Measurements from ENCODE around the gene FRAS1.

The FRAS1 gene

DNA sequence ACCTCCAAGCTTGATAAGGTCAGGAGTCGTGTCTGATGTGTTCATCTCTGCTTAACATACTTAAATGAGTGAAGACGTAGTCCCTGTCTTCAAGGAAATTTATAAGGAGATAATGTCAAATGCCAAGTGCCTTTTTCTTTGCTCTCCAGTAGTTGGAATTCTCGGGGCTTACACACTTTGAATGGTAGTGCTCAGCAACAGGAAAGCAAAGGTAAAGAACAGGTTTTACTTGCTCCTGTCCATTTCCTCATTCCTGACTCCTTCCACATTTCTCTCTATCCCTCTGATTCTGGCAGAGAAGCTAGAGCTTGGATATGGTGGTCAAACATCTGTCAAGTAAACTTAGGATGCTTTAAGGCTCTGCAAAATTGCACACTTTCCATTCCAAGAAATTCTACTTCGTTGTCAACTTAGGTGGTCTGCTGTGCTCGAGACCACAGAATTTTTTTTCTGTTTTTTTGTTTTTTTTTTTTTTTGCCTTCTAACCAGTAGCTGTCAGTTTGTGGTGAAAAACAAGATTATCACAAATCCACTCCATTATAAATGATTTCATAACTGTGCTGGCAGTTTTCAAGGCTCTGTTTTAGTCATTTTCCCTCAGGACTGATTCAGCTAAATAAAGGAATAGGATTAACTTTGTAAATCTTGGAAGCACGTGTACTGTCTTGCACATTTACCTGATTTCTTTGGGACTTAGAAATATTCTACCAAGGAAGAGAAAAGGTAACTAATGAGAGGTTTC lies 313.7 kb downstream of the FRAS1 start:
- Mint-ChIP-seq H3K36me3 (no peaks in the 10 kb centered on the region), H3K27ac (no peak overlapping the region), H3K4me3 (no peak overlapping the region), H3K9me3 (no peaks in the 10 kb centered on the region), H3K27me3 (peaks cover 2% of the 10 kb centered on the region), H3K4me1 (no peaks in the 10 kb centered on the region)
- ATAC-seq (ENCODE audit: low read depth): no peak
- no peak for DNase-seq (ENCODE audit: low spot score in 2 of 2)

DNA sequence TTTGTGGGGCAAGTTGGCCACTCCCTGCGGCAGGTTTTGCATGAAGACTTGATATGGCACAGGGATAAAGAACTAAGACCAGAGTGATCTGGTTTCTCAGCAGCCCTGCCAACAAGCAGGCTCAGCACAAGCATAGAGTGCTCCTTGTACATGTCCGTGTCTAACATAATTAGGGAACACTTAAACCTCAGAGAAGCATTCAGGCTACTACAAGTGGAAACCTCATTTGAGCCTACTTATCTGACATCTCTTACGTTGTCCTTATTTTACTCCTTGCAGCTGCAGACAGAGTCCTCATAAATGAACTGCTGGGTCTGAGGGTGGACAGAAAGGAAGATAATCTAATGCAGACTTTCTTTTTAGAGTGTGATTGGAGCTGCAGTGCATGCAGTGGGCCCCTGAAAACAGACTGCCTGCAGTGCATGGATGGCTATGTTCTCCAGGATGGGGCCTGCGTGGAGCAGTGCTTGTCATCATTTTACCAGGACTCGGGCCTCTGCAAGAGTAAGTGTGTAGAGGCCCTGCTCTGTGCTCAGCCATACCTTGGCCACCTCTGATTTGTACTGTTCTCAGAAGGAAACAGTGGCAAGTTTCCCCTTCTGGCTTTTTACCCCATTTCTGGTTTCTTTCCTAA lies 315.3 kb downstream of the FRAS1 start:
- peaks cover 2% of the 10 kb centered on the region for H3K27me3 Mint-ChIP-seq
- no peak overlapping the region for H3K4me3 Mint-ChIP-seq
- no peaks in the 10 kb centered on the region for H3K4me1 Mint-ChIP-seq
- H3K36me3 Mint-ChIP-seq: no peaks in the 10 kb centered on the region
- no peak for DNase-seq (ENCODE audit: low spot score in 2 of 2)
- H3K9me3 Mint-ChIP-seq: no peaks in the 10 kb centered on the region
- no peak overlapping the region for H3K27ac Mint-ChIP-seq
- no peak for ATAC-seq (ENCODE audit: low read depth)

DNA sequence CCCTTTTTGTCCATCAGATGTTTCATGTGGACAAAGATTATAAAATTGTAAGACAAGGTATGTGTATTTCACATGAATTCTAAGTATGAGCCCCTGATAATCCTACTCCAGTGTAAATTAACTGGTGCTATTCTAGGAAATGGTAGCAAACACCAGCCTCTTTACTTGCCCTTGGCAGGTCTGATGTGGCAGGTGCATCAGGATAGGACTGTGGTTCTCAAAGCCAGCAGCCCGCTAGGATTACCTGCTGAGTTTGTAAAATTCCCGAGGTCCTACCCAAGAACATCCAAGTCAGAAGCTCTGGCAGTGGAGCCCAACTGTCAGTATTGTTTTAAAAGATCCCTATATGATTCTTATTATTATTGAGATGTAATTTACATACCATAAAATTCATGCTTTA lies 320.4 kb downstream of the FRAS1 start:
- H3K4me1 Mint-ChIP-seq: peaks cover 3% of the 10 kb centered on the region
- ATAC-seq (ENCODE audit: low read depth): no peak

DNA sequence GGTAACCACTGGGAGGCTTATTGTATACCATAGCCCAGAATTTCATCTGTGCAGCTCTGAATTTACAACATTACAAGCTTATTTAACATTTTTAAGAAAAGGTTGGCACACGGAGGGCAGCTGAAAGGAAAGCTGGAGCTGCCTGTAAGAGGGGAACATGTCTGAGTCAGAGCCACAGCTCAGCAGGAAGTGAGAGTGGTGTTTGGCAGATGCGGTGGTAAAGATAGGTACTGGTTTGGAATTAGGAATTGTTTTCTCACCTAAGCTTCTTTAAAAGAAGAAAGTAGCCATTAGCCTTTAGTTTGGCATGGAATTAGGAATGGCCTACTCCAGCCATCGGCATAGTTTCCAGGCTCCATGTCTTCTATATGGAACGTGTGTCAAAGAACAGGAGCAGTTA lies 321.9 kb downstream of the FRAS1 start:
- ATAC-seq (ENCODE audit: low read depth): no peak

More for the DNA sequence above, 320.4 kb downstream of the FRAS1 start:
- Mint-ChIP-seq H3K4me3 (no peak overlapping the region), H3K36me3 (no peaks in the 10 kb centered on the region), H3K27ac (no peak overlapping the region), H3K9me3 (no peaks in the 10 kb centered on the region), H3K27me3 (peaks cover 1% of the 10 kb centered on the region)
- DNase-seq (ENCODE audit: low spot score in 2 of 2): no peak

GRCh38 chr4:78379991-78380729 lies 323.0 kb downstream of the FRAS1 start:
- Mint-ChIP-seq H3K27ac (no peak overlapping the region), H3K4me1 (peaks cover 7% of the 10 kb centered on the region), H3K27me3 (peaks cover 7% of the 10 kb centered on the region), H3K9me3 (no peaks in the 10 kb centered on the region), H3K4me3 (no peak overlapping the region), H3K36me3 (no peaks in the 10 kb centered on the region)
- ATAC-seq (ENCODE audit: low read depth) (no peak), DNase-seq (ENCODE audit: low spot score in 2 of 2) (no peak)

More for the DNA sequence above, 321.9 kb downstream of the FRAS1 start:
- DNase-seq (ENCODE audit: low spot score in 2 of 2): no peak
- Mint-ChIP-seq H3K27me3 (peaks cover 4% of the 10 kb centered on the region), H3K4me1 (peaks cover 7% of the 10 kb centered on the region), H3K27ac (no peak overlapping the region), H3K36me3 (no peaks in the 10 kb centered on the region), H3K9me3 (no peaks in the 10 kb centered on the region), H3K4me3 (no peak overlapping the region)

DNA sequence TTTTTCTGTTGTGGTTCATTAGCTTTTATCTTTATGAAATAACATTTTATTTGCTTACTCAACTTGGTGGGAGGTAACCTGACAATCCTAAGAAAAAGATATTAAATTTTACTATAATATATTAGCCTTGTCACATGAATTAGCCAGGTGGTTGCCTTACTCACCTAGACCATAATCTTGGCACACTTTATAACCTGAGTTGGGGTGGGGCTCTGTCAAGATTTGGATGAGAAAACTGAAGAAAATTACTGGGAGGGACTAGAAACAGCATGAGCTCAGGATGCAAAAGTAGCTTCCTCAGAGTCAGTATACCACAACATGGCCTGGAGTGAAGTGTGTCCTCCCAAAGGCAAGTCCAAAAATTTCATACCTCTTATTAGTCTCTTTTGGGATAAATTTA lies 329.6 kb downstream of the FRAS1 start:
- Mint-ChIP-seq H3K4me1 (peaks cover 7% of the 10 kb centered on the region), H3K36me3 (no peaks in the 10 kb centered on the region), H3K4me3 (no peak overlapping the region), H3K9me3 (no peaks in the 10 kb centered on the region), H3K27ac (no peak overlapping the region), H3K27me3 (peaks cover 5% of the 10 kb centered on the region)
- ATAC-seq (ENCODE audit: low read depth): no peak
- DNase-seq (ENCODE audit: low spot score in 2 of 2): no peak

DNA sequence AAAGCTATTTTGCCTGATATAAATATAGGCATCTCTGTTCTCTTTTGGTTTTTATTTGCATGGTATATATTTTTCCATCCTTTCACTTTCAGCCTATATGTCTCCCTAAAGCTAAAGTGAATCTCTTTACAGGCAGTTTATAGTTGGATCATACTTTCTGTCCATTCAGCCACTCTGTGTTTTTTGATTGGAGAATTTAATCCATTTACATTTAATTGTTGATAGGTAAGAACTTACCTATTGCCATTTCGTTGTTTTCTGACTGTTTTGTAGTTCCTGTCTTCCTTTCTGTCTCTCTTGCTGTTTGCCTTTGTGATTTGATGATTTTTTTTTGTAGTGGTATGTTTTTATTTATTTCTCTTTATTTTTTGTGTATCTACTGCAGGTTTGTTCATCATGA lies 338.5 kb downstream of the FRAS1 start:
- Mint-ChIP-seq H3K27me3 (peaks cover 8% of the 10 kb centered on the region), H3K9me3 (peaks cover 7% of the 10 kb centered on the region), H3K27ac (no peak overlapping the region), H3K4me1 (no peaks in the 10 kb centered on the region), H3K36me3 (peaks cover 3% of the 10 kb centered on the region), H3K4me3 (no peak overlapping the region)
- ATAC-seq (ENCODE audit: low read depth) (no peak), DNase-seq (ENCODE audit: low spot score in 2 of 2) (no peak)

DNA sequence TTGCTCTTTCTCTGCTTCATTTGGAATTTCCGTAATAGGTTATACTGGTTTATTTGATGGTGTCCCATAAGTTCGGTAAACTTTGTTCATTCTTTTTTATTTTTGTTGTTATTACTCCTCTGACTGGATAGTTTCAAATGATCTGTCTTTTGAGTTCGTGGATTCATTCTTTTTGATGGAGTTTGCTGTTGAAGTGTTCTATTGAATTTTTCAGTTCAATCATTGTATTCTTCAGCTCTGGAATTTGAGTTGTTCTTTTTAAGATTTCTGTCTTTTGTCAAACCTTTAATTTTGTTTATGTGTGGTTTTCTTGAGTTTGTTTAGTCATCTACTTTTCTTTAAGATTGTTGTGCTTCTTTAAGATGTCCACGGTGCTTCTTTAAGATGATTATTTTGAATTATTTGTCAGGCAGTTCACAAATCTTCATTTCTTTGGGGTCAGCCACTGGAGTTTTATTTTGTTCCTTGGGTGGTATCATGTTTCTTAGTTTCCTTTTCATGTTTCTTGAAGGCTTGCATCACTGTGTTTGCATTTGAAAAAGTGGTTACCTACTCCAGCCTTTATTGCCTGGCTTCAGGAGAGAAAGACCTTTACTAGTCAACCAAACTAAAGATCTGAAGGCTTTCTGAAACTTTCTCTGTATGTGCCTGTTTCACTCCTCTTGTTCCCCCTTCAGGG lies 339.6 kb downstream of the FRAS1 start:
- H3K4me3 Mint-ChIP-seq: no peak overlapping the region

GRCh38 chr4:78397292-78397630 lies 340.1 kb downstream of the FRAS1 start:
- Mint-ChIP-seq H3K27me3 (peaks cover 8% of the 10 kb centered on the region), H3K4me1 (no peaks in the 10 kb centered on the region), H3K9me3 (peaks cover 7% of the 10 kb centered on the region), H3K36me3 (peaks cover 3% of the 10 kb centered on the region), H3K4me3 (no peak overlapping the region), H3K27ac (no peak overlapping the region)
- no peak for DNase-seq (ENCODE audit: low spot score in 2 of 2)
- ATAC-seq (ENCODE audit: low read depth): no peak

More for the DNA sequence above, 339.6 kb downstream of the FRAS1 start:
- no peak overlapping the region for H3K27ac Mint-ChIP-seq
- H3K4me1 Mint-ChIP-seq: no peaks in the 10 kb centered on the region
- H3K27me3 Mint-ChIP-seq: peaks cover 8% of the 10 kb centered on the region
- ATAC-seq (ENCODE audit: low read depth): no peak
- H3K9me3 Mint-ChIP-seq: peaks cover 7% of the 10 kb centered on the region
- DNase-seq (ENCODE audit: low spot score in 2 of 2): no peak
- H3K36me3 Mint-ChIP-seq: peaks cover 3% of the 10 kb centered on the region

GRCh38 chr4:78409612-78410202 lies 352.6 kb downstream of the FRAS1 start:
- Mint-ChIP-seq H3K4me1 (no peaks in the 10 kb centered on the region), H3K36me3 (no peaks in the 10 kb centered on the region), H3K27ac (no peak overlapping the region), H3K9me3 (no peaks in the 10 kb centered on the region), H3K4me3 (no peak overlapping the region), H3K27me3 (peaks cover 4% of the 10 kb centered on the region)
- ATAC-seq (ENCODE audit: low read depth) (no peak), DNase-seq (ENCODE audit: low spot score in 2 of 2) (no peak)

DNA sequence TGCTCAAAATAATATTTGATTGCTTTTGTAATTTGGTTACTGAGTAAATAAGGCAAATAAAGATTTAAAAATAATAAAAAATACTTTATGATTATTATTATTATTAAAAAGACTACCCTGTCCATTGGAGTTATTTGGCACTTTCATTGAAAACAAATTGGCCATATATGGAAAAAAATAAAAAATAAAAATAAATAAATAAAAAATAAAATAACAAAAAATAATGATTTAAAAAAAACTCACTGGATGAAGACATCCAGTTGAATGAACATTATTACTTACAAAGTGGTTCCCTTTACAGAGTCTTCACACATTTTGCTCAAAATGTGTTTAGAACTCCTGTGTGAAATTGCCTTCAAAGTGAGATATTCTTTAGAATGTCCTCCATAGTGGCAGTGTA lies 353.1 kb downstream of the FRAS1 start:
- H3K4me1 Mint-ChIP-seq: no peaks in the 10 kb centered on the region
- no peaks in the 10 kb centered on the region for H3K36me3 Mint-ChIP-seq
- no peak for DNase-seq (ENCODE audit: low spot score in 2 of 2)

DNA sequence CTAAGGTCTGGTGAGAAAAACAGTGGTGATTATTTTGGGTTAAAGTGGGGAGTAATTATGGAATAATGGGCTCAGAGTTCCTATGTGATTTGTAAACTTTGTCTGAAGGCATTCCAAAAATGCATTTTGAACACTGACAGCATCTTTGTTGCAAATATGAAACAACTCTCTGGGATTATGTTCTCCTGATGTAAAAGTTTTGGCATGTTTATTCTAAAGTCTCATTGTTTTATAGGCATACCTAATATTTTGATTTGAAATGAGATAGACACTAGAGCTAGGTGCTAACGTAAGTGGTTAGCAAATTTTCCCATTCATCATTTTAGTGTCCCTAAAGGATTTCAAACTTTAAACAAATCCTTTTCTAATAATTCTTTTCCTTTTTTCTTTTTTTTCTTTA lies 353.6 kb downstream of the FRAS1 start:
- peaks cover 4% of the 10 kb centered on the region for H3K27me3 Mint-ChIP-seq
- no peaks in the 10 kb centered on the region for H3K36me3 Mint-ChIP-seq
- no peak for DNase-seq (ENCODE audit: low spot score in 2 of 2)
- ATAC-seq (ENCODE audit: low read depth): no peak
- H3K9me3 Mint-ChIP-seq: no peaks in the 10 kb centered on the region
- H3K27ac Mint-ChIP-seq: no peak overlapping the region
- no peaks in the 10 kb centered on the region for H3K4me1 Mint-ChIP-seq
- H3K4me3 Mint-ChIP-seq: no peak overlapping the region

More for the DNA sequence above, 353.1 kb downstream of the FRAS1 start:
- ATAC-seq (ENCODE audit: low read depth): no peak
- Mint-ChIP-seq H3K27ac (no peak overlapping the region), H3K27me3 (peaks cover 4% of the 10 kb centered on the region), H3K4me3 (no peak overlapping the region), H3K9me3 (no peaks in the 10 kb centered on the region)

DNA sequence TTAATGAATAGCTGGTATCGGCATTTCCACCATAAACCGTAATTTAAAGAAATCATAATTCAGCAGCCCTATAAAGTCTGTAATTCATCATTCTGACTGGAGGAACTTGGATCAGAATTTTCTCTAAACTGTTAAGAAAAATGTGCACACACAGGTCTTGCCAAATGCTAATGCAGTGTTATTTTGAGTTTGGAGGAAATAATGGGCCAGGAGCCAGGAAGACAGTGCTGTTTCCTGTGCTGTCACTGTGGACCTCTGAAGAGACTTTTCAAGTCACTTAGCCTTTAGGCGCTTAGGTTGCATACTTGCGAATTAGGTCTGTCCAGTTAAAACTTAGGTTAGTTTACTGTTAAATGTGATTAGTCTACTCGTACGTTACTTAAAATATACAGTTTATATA lies 357.0 kb downstream of the FRAS1 start:
- Mint-ChIP-seq H3K27me3 (peaks cover 6% of the 10 kb centered on the region), H3K4me3 (no peak overlapping the region), H3K4me1 (no peaks in the 10 kb centered on the region), H3K9me3 (no peaks in the 10 kb centered on the region), H3K36me3 (no peaks in the 10 kb centered on the region), H3K27ac (no peak overlapping the region)
- DNase-seq (ENCODE audit: low spot score in 2 of 2): no peak
- ATAC-seq (ENCODE audit: low read depth): no peak

DNA sequence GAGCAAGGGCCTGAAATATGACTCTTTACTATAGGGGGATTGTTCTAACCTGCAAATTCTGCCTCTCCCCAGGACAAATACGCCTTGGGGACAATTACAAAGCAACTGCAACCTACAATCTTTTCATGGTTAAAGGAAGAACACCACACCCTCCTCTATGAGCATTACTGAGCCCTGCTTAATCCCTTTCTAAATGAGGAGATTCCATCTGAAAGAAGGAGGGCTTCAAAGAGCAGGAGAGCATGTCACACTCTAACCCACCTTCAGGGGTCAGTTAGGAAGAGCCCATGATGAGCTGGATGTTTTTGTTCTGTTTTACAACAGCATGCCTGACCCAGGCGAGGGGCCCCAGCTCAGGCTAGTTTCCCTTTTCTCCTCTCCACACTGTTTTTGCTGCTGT lies 360.5 kb downstream of the FRAS1 start:
- H3K4me3 Mint-ChIP-seq: no peak overlapping the region

More for the DNA sequence above, 360.5 kb downstream of the FRAS1 start:
- no peaks in the 10 kb centered on the region for H3K9me3 Mint-ChIP-seq
- H3K27ac Mint-ChIP-seq: no peak overlapping the region
- H3K4me1 Mint-ChIP-seq: no peaks in the 10 kb centered on the region
- DNase-seq (ENCODE audit: low spot score in 2 of 2) (no peak), ATAC-seq (ENCODE audit: low read depth) (no peak)
- no peaks in the 10 kb centered on the region for H3K36me3 Mint-ChIP-seq
- H3K27me3 Mint-ChIP-seq: peaks cover 13% of the 10 kb centered on the region

Data from memory B cell (primary cell).